Endodermal cell (in vitro differentiated cells): ENCODE data around the gene PAN3. TPM values are rescaled to one million over a fixed set of nuclear protein-coding genes. Genes with fewer than 3 reads are reported as not detected.

Source experiments
- DNase-seq: peaks from one replicate; pipeline ENCODE4 v3.0.0-alpha.2; 2017
- H3K27ac ChIP-seq: 2 replicates; pipeline ENCODE4 v1.5.1; 2013; ENCODE audit warnings: mild to moderate bottlenecking, low read depth, low read length, moderate library complexity
- H3K27me3 ChIP-seq: 2 replicates; pipeline ENCODE4 v1.6.1; 2013; ENCODE audit warnings: mild to moderate bottlenecking, low read length, moderate library complexity; ENCODE audit not compliant: insufficient read depth, control insufficient read depth, poor library complexity, severe bottlenecking
- H3K36me3 ChIP-seq: 2 replicates; pipeline ENCODE4 v1.7.0; 2013; ENCODE audit warnings: mild to moderate bottlenecking, low read length, moderate library complexity; ENCODE audit not compliant: control insufficient read depth, insufficient read depth
- H3K4me1 ChIP-seq: one replicate; pipeline ENCODE4 v1.7.0; 2013; ENCODE audit warnings: low read length; ENCODE audit not compliant: control insufficient read depth, insufficient read depth
- H3K4me3 ChIP-seq: 2 replicates; pipeline ENCODE4 v1.5.1; 2013; ENCODE audit warnings: mild to moderate bottlenecking, low read length, moderate library complexity
- H3K9ac ChIP-seq: 2 replicates; pipeline ENCODE4 v1.6.1; 2013; ENCODE audit warnings: mild to moderate bottlenecking, low read length, moderate library complexity; ENCODE audit not compliant: poor library complexity, severe bottlenecking; ENCODE audit errors: extremely low read depth
- H3K9me3 ChIP-seq: 2 replicates; pipeline ENCODE4 v1.6.1; 2013; ENCODE audit warnings: mild to moderate bottlenecking, low read length, moderate library complexity; ENCODE audit not compliant: control insufficient read depth
- H3K27ac Mint-ChIP-seq: 2 replicates; pipeline ENCODE4 v1.8.0; 2020; ENCODE audit warnings: mixed read lengths
- H3K27me3 Mint-ChIP-seq: 2 replicates; pipeline ENCODE4 v1.8.0; 2021; ENCODE audit warnings: mild to moderate bottlenecking, mixed read lengths; ENCODE audit not compliant: insufficient read depth
- H3K36me3 Mint-ChIP-seq: 2 replicates; pipeline ENCODE4 v1.8.0; 2020; ENCODE audit warnings: low read depth, mixed read lengths
- H3K4me1 Mint-ChIP-seq: 2 replicates; pipeline ENCODE4 v1.8.0; 2020; ENCODE audit warnings: mixed read lengths
- H3K4me3 Mint-ChIP-seq: 2 replicates; pipeline ENCODE4 v1.8.0; 2020; ENCODE audit warnings: mild to moderate bottlenecking, moderate library complexity, mixed read lengths
- H3K9me3 Mint-ChIP-seq: 2 replicates; pipeline ENCODE4 v1.8.0; 2020; ENCODE audit warnings: mild to moderate bottlenecking, mixed read lengths
- CTCF ChIP-seq: fragments of 200-600 bp; sonication (generic); conservative IDR thresholded peaks from 2 replicates; pipeline ENCODE4 v1.5.0; 2021; ENCODE audit warnings: antibody characterized with exemption, mild to moderate bottlenecking
- WGBS, 2 experiments: methylation state at CpG; one replicate each; pipeline versions ENCODE4 v1.1.5 to v1.1.7; 2013; ENCODE audit warnings: missing lambda C conversion rate in 2 of 2, mixed read lengths in 1 of 2; ENCODE audit not compliant: insufficient coverage in 1 of 2, insufficient read length in 1 of 2; 5-methylcytosine and 5-hydroxymethylcytosine counted together
- total RNA-seq, 2 donors: library from RNA; stranded (reverse); fragmentation: NEBNext Ultra II Directional in 1 of 2; extraction: Animal tissue kit (Norgen Biotek cat#: 25700) in 1 of 2; gene quantifications; 2 replicates in 1 of 2; 3 replicates in 1 of 2; pipeline ENCODE4 v1.2.1, GENCODE V29; 2021

PAN3 gene
- total RNA-seq, 2 donors from 2014 or later: 73.5 to 73.8 TPM

- Mint-ChIP-seq H3K9me3 (peaks cover 11% of the 10 kb centered on the region), H3K4me3 (no peak overlapping the region), H3K4me1 (peaks cover 10% of the 10 kb centered on the region), H3K27ac (no peak overlapping the region), H3K36me3 (no peaks in the 10 kb centered on the region), H3K27me3 (peaks cover 4% of the 10 kb centered on the region)
- H3K9ac ChIP-seq: no peak overlapping the region
- DNase-seq: no peak
- no peak for TF ChIP-seq CTCF
- no peaks in the 10 kb centered on the region for H3K27me3 ChIP-seq
- peaks cover 7% of the 10 kb centered on the region for H3K4me1 ChIP-seq
- H3K4me3 ChIP-seq: no peak overlapping the region
- H3K9me3 ChIP-seq: no peaks in the 10 kb centered on the region
- no peaks in the 10 kb centered on the region for H3K36me3 ChIP-seq
- WGBS, 2 experiments: 91 to 100% methylated on average over 2 to 8 of the region's 8 CpGs
- H3K27ac ChIP-seq: no peak overlapping the region
Observed at GRCh38 chr13:28328271-28328607, 189.9 kb downstream of the PAN3 start.

GRCh38 chr13:28329395-28330158, 191.2 kb downstream of the PAN3 start:
- no peak for TF ChIP-seq CTCF
- no peaks in the 10 kb centered on the region for H3K9me3 ChIP-seq
- Mint-ChIP-seq H3K4me1 (peaks cover 7% of the 10 kb centered on the region), H3K4me3 (no peak overlapping the region), H3K27me3 (peaks cover 4% of the 10 kb centered on the region), H3K36me3 (no peaks in the 10 kb centered on the region), H3K27ac (peak overlapping the region; percentile 7), H3K9me3 (peaks cover 11% of the 10 kb centered on the region)
- no peaks in the 10 kb centered on the region for H3K36me3 ChIP-seq
- no peak overlapping the region for H3K4me3 ChIP-seq
- H3K4me1 ChIP-seq: peaks cover 7% of the 10 kb centered on the region
- 83 to 89% methylated on average over 14 to 17 of the region's 17 CpGs for WGBS, 2 experiments
- no peak overlapping the region for H3K27ac ChIP-seq
- H3K9ac ChIP-seq: no peak overlapping the region
- H3K27me3 ChIP-seq: no peaks in the 10 kb centered on the region
- DNase-seq: no peak

- H3K36me3 Mint-ChIP-seq: no peaks in the 10 kb centered on the region
- Histone ChIP-seq H3K36me3 (no peaks in the 10 kb centered on the region), H3K4me3 (no peak overlapping the region), H3K9me3 (no peaks in the 10 kb centered on the region), H3K9ac (no peak overlapping the region), H3K27me3 (no peaks in the 10 kb centered on the region), H3K27ac (no peak overlapping the region), H3K4me1 (peaks cover 10% of the 10 kb centered on the region)
- H3K27me3 Mint-ChIP-seq: peaks cover 4% of the 10 kb centered on the region
- WGBS, 2 experiments: 88 to 92% methylated on average over 2 of the region's 2 CpGs
- no peak for DNase-seq
- peaks cover 8% of the 10 kb centered on the region for H3K9me3 Mint-ChIP-seq
- H3K4me1 Mint-ChIP-seq: peaks cover 6% of the 10 kb centered on the region
- no peak overlapping the region for H3K4me3 Mint-ChIP-seq
- no peak overlapping the region for H3K27ac Mint-ChIP-seq
- TF ChIP-seq CTCF: no peak
Observed at GRCh38 chr13:28333204-28333881, 195.0 kb downstream of the PAN3 start.
